ENCODE measurements around the gene CBX7. TPM values are rescaled to one million over a fixed set of nuclear protein-coding genes. Genes with fewer than 3 reads are reported as not detected.

The CBX7 gene
- total and polyA plus RNA-seq, 2 donors from 2014 or later = 39.3 to 65.2 TPM

- Histone ChIP-seq H3K9ac (ENCODE audit: low read length in 3 of 3) (no peak overlapping the region), H3K27ac (ENCODE audit: low read depth in 2 of 2, low read length in 2 of 2) (no peak overlapping the region), H3K36me3 (ENCODE audit: control insufficient read depth in 2 of 3, insufficient read depth in 3 of 3, low read length in 3 of 3) (no peaks in the 10 kb centered on the region), H3K4me3 (ENCODE audit: low read length in 3 of 3) (no peak overlapping the region), H3K27me3 (ENCODE audit: control insufficient read depth, insufficient read depth, low read length) (no peaks in the 10 kb centered on the region), H3K4me1 (ENCODE audit: control insufficient read depth in 2 of 3, insufficient read depth in 2 of 3, low read depth in 1 of 3, low read length in 3 of 3) (peaks cover 0 to 4% (median 0%) of the 10 kb centered on the region in 3 donors), H3K9me3 (ENCODE audit: control insufficient read depth in 2 of 3, insufficient read depth in 1 of 3, low read length in 3 of 3) (no peaks in the 10 kb centered on the region)
- TF ChIP-seq CTCF (IDR thresholded peaks at IDR 0.05; ENCODE audit: borderline replicate concordance, extremely low read depth, insufficient read depth) = no peak
- FAIRE-seq (no peak), DNase-seq (no peak)
- intact Hi-C loops (cut with DNase I) = no loop called here
These were observed 56.5 kb downstream of the CBX7 start for GRCh38 chr22:39095971-39096370.

DNA sequence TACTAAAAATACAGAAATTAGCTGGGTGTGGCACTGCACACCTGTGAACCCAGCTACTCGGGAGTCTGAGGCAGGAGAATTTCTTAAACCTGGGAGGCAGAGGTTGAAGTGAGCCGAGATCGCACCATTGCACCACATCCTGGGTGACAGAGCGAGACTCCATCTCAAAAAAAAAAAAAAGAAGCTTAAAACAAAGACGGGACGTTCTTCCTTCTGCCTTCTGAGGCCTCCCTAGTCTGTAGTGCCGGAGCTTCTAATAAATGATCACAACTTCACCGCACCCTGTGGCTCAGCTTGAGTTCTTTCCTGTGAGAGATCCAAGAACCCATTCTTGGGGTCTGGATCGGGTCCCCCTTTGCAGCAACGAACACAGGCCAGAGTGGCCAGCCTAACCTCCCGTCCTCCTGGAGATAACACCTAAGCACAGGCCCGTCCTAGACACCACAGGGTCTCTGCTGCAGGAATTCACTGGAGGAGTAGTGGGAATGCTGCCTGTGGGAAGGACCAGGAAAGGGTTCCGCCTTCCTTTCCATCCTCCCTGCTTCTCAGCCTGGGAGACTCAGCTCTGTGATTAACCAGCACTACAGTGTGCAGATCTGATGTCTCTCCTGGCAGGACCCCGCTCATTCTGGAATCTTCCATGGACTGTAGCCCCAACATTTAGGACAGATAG, 57.6 kb downstream of the CBX7 start:
- no peak for TF ChIP-seq CTCF (IDR thresholded peaks at IDR 0.05; ENCODE audit: borderline replicate concordance, extremely low read depth, insufficient read depth)
- no peak for FAIRE-seq

GRCh38 chr22:39092111-39092862, 60.2 kb downstream of the CBX7 start:
- no peaks in the 10 kb centered on the region for H3K36me3 ChIP-seq (ENCODE audit: control insufficient read depth in 2 of 3, insufficient read depth in 3 of 3, low read length in 3 of 3)
- no peaks in the 10 kb centered on the region for H3K9me3 ChIP-seq (ENCODE audit: control insufficient read depth in 2 of 3, insufficient read depth in 1 of 3, low read length in 3 of 3)
- H3K9ac ChIP-seq (ENCODE audit: low read length in 3 of 3) = no peak overlapping the region
- intact Hi-C loops (cut with DNase I) = no loop called here
- TF ChIP-seq CTCF (IDR thresholded peaks at IDR 0.05; ENCODE audit: borderline replicate concordance, extremely low read depth, insufficient read depth) = no peak
- H3K27me3 ChIP-seq (ENCODE audit: control insufficient read depth, insufficient read depth, low read length) = no peaks in the 10 kb centered on the region
- no peak for FAIRE-seq
- no peak overlapping the region for H3K27ac ChIP-seq (ENCODE audit: low read depth in 2 of 2, low read length in 2 of 2)
- H3K4me3 ChIP-seq (ENCODE audit: low read length in 3 of 3) = no peak overlapping the region
- H3K4me1 ChIP-seq (ENCODE audit: control insufficient read depth in 2 of 3, insufficient read depth in 2 of 3, low read depth in 1 of 3, low read length in 3 of 3) = peaks cover 0 to 2% (median 0%) of the 10 kb centered on the region in 3 donors
- DNase-seq = no peak

More for the DNA sequence above, 57.6 kb downstream of the CBX7 start:
- Histone ChIP-seq H3K4me3 (ENCODE audit: low read length in 3 of 3) (no peak overlapping the region), H3K27me3 (ENCODE audit: control insufficient read depth, insufficient read depth, low read length) (no peaks in the 10 kb centered on the region), H3K27ac (ENCODE audit: low read depth in 2 of 2, low read length in 2 of 2) (no peak overlapping the region), H3K9ac (ENCODE audit: low read length in 3 of 3) (no peak overlapping the region), H3K36me3 (ENCODE audit: control insufficient read depth in 2 of 3, insufficient read depth in 3 of 3, low read length in 3 of 3) (no peaks in the 10 kb centered on the region), H3K4me1 (ENCODE audit: control insufficient read depth in 2 of 3, insufficient read depth in 2 of 3, low read depth in 1 of 3, low read length in 3 of 3) (peaks cover 0 to 4% (median 0%) of the 10 kb centered on the region in 3 donors), H3K9me3 (ENCODE audit: control insufficient read depth in 2 of 3, insufficient read depth in 1 of 3, low read length in 3 of 3) (no peaks in the 10 kb centered on the region)
- DNase-seq = no peak
- intact Hi-C loops (cut with DNase I) = no loop called here
